HCT116 (cell line): Measurements from ENCODE around the gene STIM2. TPM values are rescaled to one million over a fixed set of nuclear protein-coding genes. Genes with fewer than 3 reads are reported as not detected.

Experiments
- ATAC-seq: fragments of 200-7000 bp; cut with Tn5 transposase; 2 replicates; pipeline ENCODE4 v1.9.1; 2020; ENCODE audit warnings: mild to moderate bottlenecking, moderate library complexity
- BruUV-seq: library from RNA; stranded (reverse); fragments of 400-500 nt; replicated peaks from 2 replicates; lab custom pipeline; 2021; lab: Mats Ljungman, UMichigan
- CTCF ChIA-PET: fragments of 300-600 bp; sonication (Branson Sonifier 250); formaldehyde crosslinking; loops from one replicate; lab custom pipeline; 2021; ENCODE audit warnings: antibody characterized with exemption; lab: Charles Lee
- POLR2A ChIA-PET: fragments of 300-600, 350-600 bp; sonication (Branson Sonifier 250); formaldehyde crosslinking; loops from one replicate; lab custom pipeline; 2021; ENCODE audit warnings: antibody characterized with exemption; lab: Charles Lee
- RAD21 ChIA-PET, 2 experiments: fragments of 300-600 bp; sonication (Branson Sonifier 250); formaldehyde crosslinking; loops; one replicate each; lab custom pipeline; 2023; ENCODE audit warnings: low total read pairs in 2 of 2; ENCODE audit not compliant: uncharacterized antibody in 2 of 2, unreplicated experiment in 2 of 2, low non-redundant PET in 1 of 2; lab: Charles Lee
- DNase-seq: peaks from one replicate; pipeline ENCODE4 v3.0.0-alpha.2; 2010; ENCODE audit warnings: low read depth, low spot score
- H2AFZ ChIP-seq: fragments of 200-600 bp; shearing (Covaris generic), sonication (generic); 2 replicates; pipeline ENCODE4 v1.6.1; 2017; ENCODE audit warnings: low read depth, mixed run types, mixed read lengths, antibody characterized with exemption, low read length; ENCODE audit not compliant: poor library complexity, severe bottlenecking
- H3K27ac ChIP-seq: 2 replicates; pipeline ENCODE4 v1.5.1; 2012; ENCODE audit warnings: low read depth, low read length
- H3K27me3 ChIP-seq: fragments of 200-600 bp; sonication (generic); 2 replicates; pipeline ENCODE4 v1.6.1; 2016; ENCODE audit warnings: mixed run types, low read length, mixed read lengths; ENCODE audit not compliant: insufficient read depth
- H3K36me3 ChIP-seq, 2 experiments: fragments of 200-500 bp in 1 of 2; fragments of 200-600 bp in 1 of 2; sonication (Bioruptor generic) in 1 of 2; sonication (generic) in 1 of 2; 2 replicates each; pipeline versions ENCODE4 v1.5.1 to v1.6.1; 2014 to 2016; ENCODE audit warnings: low read length in 2 of 2, inconsistent platforms in 1 of 2, mixed read lengths in 1 of 2, mixed run types in 1 of 2; ENCODE audit not compliant: insufficient read depth in 2 of 2, control insufficient read depth in 1 of 2
- H3K4me1 ChIP-seq, 2 experiments: fragments of 200-600 bp in 1 of 2; sonication (generic) in 1 of 2; 2 replicates each; pipeline versions ENCODE4 v1.5.1 to v1.6.1; 2012 to 2017; ENCODE audit warnings: low read length in 2 of 2, inconsistent platforms in 1 of 2, mild to moderate bottlenecking in 1 of 2, mixed read lengths in 1 of 2, mixed run types in 1 of 2, moderate library complexity in 1 of 2; ENCODE audit not compliant: insufficient read depth in 2 of 2, control insufficient read depth in 1 of 2
- H3K4me2 ChIP-seq: fragments of 200-600 bp; sonication (generic); 2 replicates; pipeline ENCODE4 v1.6.1; 2017; ENCODE audit warnings: mixed run types, low read length, mixed read lengths
- H3K4me3 ChIP-seq, 2 experiments: fragments of 200-600 bp in 1 of 2; sonication (generic) in 1 of 2; replicated peaks in 1 of 2; 2 replicates each; pipeline ENCODE4 v1.5.1; 2011 to 2016; ENCODE audit warnings: low read length in 2 of 2, control low read depth in 1 of 2, low read depth in 1 of 2, mild to moderate bottlenecking in 1 of 2, mixed read lengths in 1 of 2, mixed run types in 1 of 2
- H3K79me2 ChIP-seq: fragments of 200-600 bp; sonication (generic); 2 replicates; pipeline ENCODE4 v1.6.1; 2017; ENCODE audit warnings: mild to moderate bottlenecking, mixed run types, low read length, moderate library complexity, mixed read lengths; ENCODE audit not compliant: insufficient read depth
- H3K9ac ChIP-seq: fragments of 200-600 bp; sonication (generic); 2 replicates; pipeline ENCODE4 v1.6.1; 2016; ENCODE audit warnings: low read length, mixed read lengths
- H3K9me2 ChIP-seq: fragments of 200-600 bp; sonication (generic), shearing (Covaris generic); 2 replicates; pipeline ENCODE4 v1.6.1; 2017; ENCODE audit warnings: mixed run types, mild to moderate bottlenecking, moderate library complexity; ENCODE audit not compliant: insufficient read depth
- H3K9me3 ChIP-seq, 2 experiments: fragments of 200-500 bp in 1 of 2; fragments of 200-600 bp in 1 of 2; sonication (Bioruptor generic) in 1 of 2; sonication (generic) in 1 of 2; 2 replicates each; pipeline ENCODE4 v1.6.1; 2014 to 2017; ENCODE audit warnings: low read length in 2 of 2, mixed read lengths in 2 of 2, inconsistent platforms in 1 of 2, low read depth in 1 of 2, mild to moderate bottlenecking in 1 of 2, mixed run types in 1 of 2, moderate library complexity in 1 of 2; ENCODE audit not compliant: control insufficient read depth in 1 of 2, insufficient read depth in 1 of 2
- H4K20me1 ChIP-seq: fragments of 200-600 bp; sonication (generic), shearing (Covaris generic); 2 replicates; pipeline ENCODE4 v1.6.1; 2017; ENCODE audit warnings: mixed run types, mild to moderate bottlenecking, moderate library complexity; ENCODE audit not compliant: insufficient read depth
- CEBPB ChIP-seq: IDR thresholded peaks from 2 replicates; pipeline ENCODE4 v1.6.1; 2012; ENCODE audit warnings: low read depth
- CTCF ChIP-seq, 3 experiments: fragments of 200-600 bp in 1 of 3; sonication (generic) in 1 of 3; IDR thresholded peaks in 2 of 3; conservative IDR thresholded peaks in 1 of 3; 2 replicates each; pipeline ENCODE4 v1.5.1; 2012 to 2017; ENCODE audit warnings: low read depth in 2 of 3, low read length in 2 of 3, antibody characterized with exemption in 1 of 3, borderline replicate concordance in 1 of 3, control low read depth in 1 of 3, mild to moderate bottlenecking in 1 of 3, mixed read lengths in 1 of 3, mixed run types in 1 of 3, moderate library complexity in 1 of 3; ENCODE audit not compliant: insufficient read depth in 1 of 3
- ELF1 ChIP-seq: IDR thresholded peaks from 2 replicates; pipeline ENCODE4 v1.6.1; 2012; ENCODE audit warnings: low read depth, borderline replicate concordance
- EZH2 ChIP-seq: fragments of 200-600 bp; sonication (generic); IDR thresholded peaks from 2 replicates; pipeline ENCODE4 v1.6.1; 2017; ENCODE audit warnings: antibody characterized with exemption, mixed run types
- JUND ChIP-seq: IDR thresholded peaks from 2 replicates; pipeline ENCODE4 v1.6.1; 2012
- RAD21 ChIP-seq: IDR thresholded peaks from 2 replicates; pipeline ENCODE4 v1.6.1; 2012; ENCODE audit warnings: low read depth, mild to moderate bottlenecking
- SIN3A ChIP-seq: IDR thresholded peaks from 2 replicates; pipeline ENCODE4 v1.6.1; 2012; ENCODE audit warnings: low read depth
- intact Hi-C: fragments of 100-400 bp; cut with micrococcal nuclease; formaldehyde crosslinking; loops from 2 replicates; pipeline ENCODE4 v1.10.0; 2022
- total RNA-seq: library from RNA; stranded (reverse); gene quantifications from one replicate; pipeline ENCODE4 v1.2.1, GENCODE V29; 2021; ENCODE audit not compliant: unreplicated experiment
- TF ChIP-seq, protein P1 (sequence below): IDR thresholded peaks from 2 replicates; pipeline ENCODE4 v1.6.1; 2012; ENCODE audit warnings: low read depth

The STIM2 gene
- total RNA-seq, 1 experiment from 2014 or later = 65.9 TPM

DNA sequence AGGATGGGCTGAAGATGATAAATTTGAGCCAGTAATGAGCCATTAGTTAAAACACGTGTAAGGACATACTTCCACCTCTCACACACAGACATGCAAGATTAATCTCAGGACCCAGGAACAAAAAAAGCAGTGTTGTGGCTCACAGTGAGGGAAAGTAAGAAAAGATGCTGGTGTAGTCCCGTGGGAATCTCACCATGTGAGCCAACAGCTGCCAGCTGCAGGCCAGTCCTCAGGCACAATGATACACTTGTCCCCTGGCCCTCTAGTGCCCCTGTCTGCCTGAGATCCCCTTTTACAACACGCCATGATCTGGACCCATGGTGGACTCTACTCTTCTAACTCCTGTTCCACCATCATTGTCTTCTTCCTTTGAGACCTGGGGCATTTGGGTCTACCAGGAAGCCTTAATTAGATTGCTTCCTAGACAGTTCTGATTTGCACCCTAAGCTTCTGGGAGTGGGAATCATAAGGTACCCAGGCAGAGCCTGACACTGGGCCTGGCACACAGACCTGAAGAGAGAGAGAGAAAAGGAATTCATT is 194.7 kb downstream of the STIM2 start:
- no peak overlapping the region for H3K9ac ChIP-seq
- H3K4me2 ChIP-seq = no peak overlapping the region
- H3K9me3 ChIP-seq = no peaks in the 10 kb centered on the region
- ChIA-PET CTCF (no interaction called here), POLR2A (no interaction called here), RAD21 (no interaction called here)
- H3K4me3 ChIP-seq = no peak overlapping the region
- no peak for ATAC-seq
- intact Hi-C loops = no loop called here
- no peak overlapping the region for H2AFZ ChIP-seq
- no peak for TF ChIP-seq CTCF (IDR thresholded peaks at IDR 0.05 in 2 of 3, conservative IDR thresholded peaks at IDR 0.05 in 1 of 3; ENCODE audit: borderline replicate concordance in 1 of 3, insufficient read depth in 1 of 3, low read depth in 2 of 3, low read length in 2 of 3)
- no peak for TF ChIP-seq RAD21
- TF ChIP-seq, protein P1, sequence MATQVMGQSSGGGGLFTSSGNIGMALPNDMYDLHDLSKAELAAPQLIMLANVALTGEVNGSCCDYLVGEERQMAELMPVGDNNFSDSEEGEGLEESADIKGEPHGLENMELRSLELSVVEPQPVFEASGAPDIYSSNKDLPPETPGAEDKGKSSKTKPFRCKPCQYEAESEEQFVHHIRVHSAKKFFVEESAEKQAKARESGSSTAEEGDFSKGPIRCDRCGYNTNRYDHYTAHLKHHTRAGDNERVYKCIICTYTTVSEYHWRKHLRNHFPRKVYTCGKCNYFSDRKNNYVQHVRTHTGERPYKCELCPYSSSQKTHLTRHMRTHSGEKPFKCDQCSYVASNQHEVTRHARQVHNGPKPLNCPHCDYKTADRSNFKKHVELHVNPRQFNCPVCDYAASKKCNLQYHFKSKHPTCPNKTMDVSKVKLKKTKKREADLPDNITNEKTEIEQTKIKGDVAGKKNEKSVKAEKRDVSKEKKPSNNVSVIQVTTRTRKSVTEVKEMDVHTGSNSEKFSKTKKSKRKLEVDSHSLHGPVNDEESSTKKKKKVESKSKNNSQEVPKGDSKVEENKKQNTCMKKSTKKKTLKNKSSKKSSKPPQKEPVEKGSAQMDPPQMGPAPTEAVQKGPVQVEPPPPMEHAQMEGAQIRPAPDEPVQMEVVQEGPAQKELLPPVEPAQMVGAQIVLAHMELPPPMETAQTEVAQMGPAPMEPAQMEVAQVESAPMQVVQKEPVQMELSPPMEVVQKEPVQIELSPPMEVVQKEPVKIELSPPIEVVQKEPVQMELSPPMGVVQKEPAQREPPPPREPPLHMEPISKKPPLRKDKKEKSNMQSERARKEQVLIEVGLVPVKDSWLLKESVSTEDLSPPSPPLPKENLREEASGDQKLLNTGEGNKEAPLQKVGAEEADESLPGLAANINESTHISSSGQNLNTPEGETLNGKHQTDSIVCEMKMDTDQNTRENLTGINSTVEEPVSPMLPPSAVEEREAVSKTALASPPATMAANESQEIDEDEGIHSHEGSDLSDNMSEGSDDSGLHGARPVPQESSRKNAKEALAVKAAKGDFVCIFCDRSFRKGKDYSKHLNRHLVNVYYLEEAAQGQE = no peak
- no peak for TF ChIP-seq EZH2
- no peak for TF ChIP-seq JUND
- TF ChIP-seq SIN3A = no peak
- TF ChIP-seq CEBPB = no peak
- TF ChIP-seq ELF1 = no peak
- no peak for DNase-seq
- H3K27ac ChIP-seq = no peak overlapping the region
- no peaks in the 10 kb centered on the region for H4K20me1 ChIP-seq
- no peaks in the 10 kb centered on the region for H3K79me2 ChIP-seq
- H3K4me1 ChIP-seq = no peaks in the 10 kb centered on the region
- no TSS peak for BruUV-seq
- H3K36me3 ChIP-seq = no peaks in the 10 kb centered on the region
- H3K9me2 ChIP-seq = no peaks in the 10 kb centered on the region
- H3K27me3 ChIP-seq = no peaks in the 10 kb centered on the region
